Smooth muscle cell (in vitro differentiated cells): ENCODE measurements around the gene MBOAT2. TPM values are rescaled to one million over a fixed set of nuclear protein-coding genes. Genes with fewer than 3 reads are reported as not detected.

Experiments
- DNase-seq: peaks from one replicate; lab custom pipeline; 2025; ENCODE audit not compliant: unreplicated experiment; lab: John Stamatoyannopoulos, UW
- H2AFZ ChIP-seq: fragments of 200-600 bp; sonication (generic); 2 replicates; pipeline ENCODE4 v1.6.0; 2016; ENCODE audit warnings: antibody characterized with exemption, low read depth, mild to moderate bottlenecking
- H3F3A ChIP-seq: fragments of 200-600 bp; sonication (generic); 2 replicates; pipeline ENCODE4 v1.6.0; 2017; ENCODE audit warnings: antibody characterized with exemption, low read depth
- H3K27ac ChIP-seq: fragments of 200-600 bp; sonication (generic); 2 replicates; pipeline ENCODE4 v1.5.1; 2016; ENCODE audit warnings: low read depth, mild to moderate bottlenecking
- H3K27me3 ChIP-seq: fragments of 200-600 bp; sonication (generic); 2 replicates; pipeline ENCODE4 v1.6.1; 2016; ENCODE audit warnings: low read depth, mild to moderate bottlenecking
- H3K36me3 ChIP-seq: fragments of 200-600 bp; sonication (generic); 2 replicates; pipeline ENCODE4 v1.5.1; 2016; ENCODE audit warnings: low read depth
- H3K4me1 ChIP-seq: fragments of 200-600 bp; sonication (generic); 2 replicates; pipeline ENCODE4 v1.5.1; 2016; ENCODE audit warnings: low read depth
- H3K4me2 ChIP-seq: fragments of 200-600 bp; sonication (generic); 2 replicates; pipeline ENCODE4 v1.6.0; 2016; ENCODE audit warnings: mild to moderate bottlenecking
- H3K4me3 ChIP-seq: fragments of 200-600 bp; sonication (generic); 2 replicates; pipeline ENCODE4 v1.5.1; 2016; ENCODE audit warnings: mild to moderate bottlenecking
- H3K79me2 ChIP-seq: fragments of 200-600 bp; sonication (generic); 2 replicates; pipeline ENCODE4 v1.6.0; 2016; ENCODE audit warnings: low read depth, mild to moderate bottlenecking
- H3K9ac ChIP-seq: fragments of 200-600 bp; sonication (generic); 2 replicates; pipeline ENCODE4 v1.6.0; 2016; ENCODE audit warnings: low read depth
- H3K9me3 ChIP-seq: fragments of 200-600 bp; sonication (generic); replicated peaks from 2 replicates; pipeline ENCODE4 v1.5.1; 2016; ENCODE audit warnings: low read depth
- H4K20me1 ChIP-seq: fragments of 200-600 bp; sonication (generic); 2 replicates; pipeline ENCODE4 v1.6.0; 2016; ENCODE audit warnings: low read depth
- CTCF ChIP-seq: fragments of 200-600 bp; sonication (generic); IDR thresholded peaks from 2 replicates; pipeline ENCODE4 v1.5.1; 2017; ENCODE audit warnings: borderline replicate concordance, mild to moderate bottlenecking, antibody characterized with exemption; ENCODE audit not compliant: insufficient read depth, poor library complexity, severe bottlenecking
- WGBS: methylation state at CpG from one replicate; pipeline ENCODE4 v1.1.7; 2016; ENCODE audit warnings: low lambda C conversion rate; 5-methylcytosine and 5-hydroxymethylcytosine counted together
- polyA plus RNA-seq: library from polyadenylated mRNA; unstranded; fragments of >200 nt; fragmentation: Nextera tagmentation; extraction: Ambion mirVana; gene quantifications from 2 replicates; pipeline ENCODE4 v1.2.1, GENCODE V29; 2016
- total RNA-seq: library from RNA; depleted of rRNA; stranded (reverse); fragments of >200 nt; gene quantifications from 2 replicates; pipeline ENCODE4 v1.2.3, GENCODE V29; 2014

Gene MBOAT2
- total and polyA plus RNA-seq, 2 experiments from 2014 or later = 24.1 to 32.6 TPM

- no peak overlapping the region for H2AFZ ChIP-seq
- H3K27me3 ChIP-seq = no peaks in the 10 kb centered on the region
- no peak overlapping the region for H3K27ac ChIP-seq
- peaks cover 96% of the 10 kb centered on the region for H4K20me1 ChIP-seq
- DNase-seq = no peak
- H3K4me3 ChIP-seq = no peak overlapping the region
- peaks cover 88% of the 10 kb centered on the region for H3K79me2 ChIP-seq
- H3K36me3 ChIP-seq = no peaks in the 10 kb centered on the region
- H3K9ac ChIP-seq = no peak overlapping the region
- no peaks in the 10 kb centered on the region for H3K9me3 ChIP-seq
- WGBS = 91% methylated on average over 5 of the region's 5 CpGs
- H3F3A ChIP-seq = no peaks in the 10 kb centered on the region
- H3K4me2 ChIP-seq = no peak overlapping the region
- peaks cover 10% of the 10 kb centered on the region for H3K4me1 ChIP-seq
- TF ChIP-seq CTCF = no peak
Measured at GRCh38 chr2:8997108-8997507, 6.4 kb downstream of the MBOAT2 start.

GRCh38 chr2:8996006-8996405 is 7.5 kb downstream of the MBOAT2 start:
- no peak overlapping the region for H3K4me2 ChIP-seq
- no peak overlapping the region for H3K9ac ChIP-seq
- no peaks in the 10 kb centered on the region for H3F3A ChIP-seq
- no peak overlapping the region for H3K27ac ChIP-seq
- peaks cover 88% of the 10 kb centered on the region for H3K79me2 ChIP-seq
- H3K9me3 ChIP-seq = no peaks in the 10 kb centered on the region
- no peak overlapping the region for H2AFZ ChIP-seq
- H3K4me1 ChIP-seq = no peaks in the 10 kb centered on the region
- H3K27me3 ChIP-seq = no peaks in the 10 kb centered on the region
- DNase-seq = no peak
- no peaks in the 10 kb centered on the region for H3K36me3 ChIP-seq
- peaks cover 89% of the 10 kb centered on the region for H4K20me1 ChIP-seq
- H3K4me3 ChIP-seq = no peak overlapping the region
- TF ChIP-seq CTCF = no peak
- WGBS = 71% methylated on average over 4 of the region's 4 CpGs

GRCh38 chr2:8994386-8994785 is 9.1 kb downstream of the MBOAT2 start:
- Histone ChIP-seq H3K4me1 (no peaks in the 10 kb centered on the region), H3K27me3 (no peaks in the 10 kb centered on the region), H3K4me3 (no peak overlapping the region), H4K20me1 (peaks cover 75% of the 10 kb centered on the region), H3K79me2 (peaks cover 87% of the 10 kb centered on the region), H3K36me3 (no peaks in the 10 kb centered on the region), H3K9ac (no peak overlapping the region), H3K27ac (no peak overlapping the region), H3K4me2 (peak overlapping the region; percentile 10), H3F3A (no peaks in the 10 kb centered on the region), H3K9me3 (no peaks in the 10 kb centered on the region), H2AFZ (no peak overlapping the region)
- DNase-seq = no peak
- TF ChIP-seq CTCF = no peak
- WGBS = 77% methylated on average over 6 of the region's 6 CpGs

GRCh38 chr2:8993902-8994278 is 9.6 kb downstream of the MBOAT2 start:
- peaks cover 87% of the 10 kb centered on the region for H3K79me2 ChIP-seq
- no peaks in the 10 kb centered on the region for H3K9me3 ChIP-seq
- no peaks in the 10 kb centered on the region for H3K4me1 ChIP-seq
- H2AFZ ChIP-seq = no peak overlapping the region
- no peaks in the 10 kb centered on the region for H3K36me3 ChIP-seq
- no peak overlapping the region for H3K4me3 ChIP-seq
- H4K20me1 ChIP-seq = peaks cover 75% of the 10 kb centered on the region
- H3K27me3 ChIP-seq = no peaks in the 10 kb centered on the region
- no peak overlapping the region for H3K27ac ChIP-seq
- no peaks in the 10 kb centered on the region for H3F3A ChIP-seq
- DNase-seq = no peak
- WGBS = 87% methylated on average over 7 of the region's 7 CpGs
- no peak for TF ChIP-seq CTCF
- no peak overlapping the region for H3K9ac ChIP-seq
- no peak overlapping the region for H3K4me2 ChIP-seq
